ENCODE results near the gene ARMC12. TPM values are rescaled to one million over a fixed set of nuclear protein-coding genes. Genes with fewer than 3 reads are reported as not detected.
A peak's percentile ranks its signal among the peaks of the same experiment; 100 is the strongest.

Gene ARMC12
- total and polyA plus RNA-seq, 2 of the 13 experiments (the other 11 are each of a cell fraction or from before 2014, with no cell fraction given) = 1.3 TPM; not detected in 1

GRCh38 chr6:35737413-35738211 is 780 bp downstream of the ARMC12 start (continued):
- no peak for TF ChIP-seq ZBTB44 (CRISPR knock-in tag; IDR thresholded peaks at IDR 0.05)
- no peak for TF ChIP-seq ZSCAN25 (CRISPR knock-in tag; IDR thresholded peaks at IDR 0.05)
- peak; percentile 59 for TF ChIP-seq SAP130 (CRISPR knock-in tag; IDR thresholded peaks at IDR 0.05; ENCODE audit: low read depth)
- TF ChIP-seq ARNTL (CRISPR knock-in tag; IDR thresholded peaks at IDR 0.05) = 0 out of 2 replicates have a peak, but pooled peaks have one; percentile 38
- TF ChIP-seq KAT7 (CRISPR knock-in tag; IDR thresholded peaks at IDR 0.05; ENCODE audit: borderline replicate concordance) = no peak
- no peak for TF ChIP-seq TOPORS (CRISPR knock-in tag; IDR thresholded peaks at IDR 0.05)
- no peak for TF ChIP-seq ZNF460 (CRISPR knock-in tag; IDR thresholded peaks at IDR 0.05; ENCODE audit: borderline replicate concordance)
- no peak for TF ChIP-seq ZNF282 (IDR thresholded peaks at IDR 0.05; ENCODE audit: partially characterized antibody)
- TF ChIP-seq CCAR2 (optimal IDR thresholded peaks at IDR 0.05; ENCODE audit: low read depth, low read length) = no peak
- peak; percentile 43; the same call in 1 of the 2 replicates for TF ChIP-seq IRF2 (CRISPR knock-in tag; IDR thresholded peaks at IDR 0.05)
- TF ChIP-seq ZNF782 (CRISPR knock-in tag; IDR thresholded peaks at IDR 0.05; ENCODE audit: borderline replicate concordance) = no peak
- peak; percentile 99 for TF ChIP-seq CEBPB (IDR thresholded peaks at IDR 0.05; ENCODE audit: borderline replicate concordance, low read depth, low read length)
- TF ChIP-seq FOXA3 (CRISPR knock-in tag; IDR thresholded peaks at IDR 0.05) = no peak; the same call in 1 of the 2 replicates
- peak; percentile 33; the same call in 1 of the 2 replicates for TF ChIP-seq TBX2 (CRISPR knock-in tag; IDR thresholded peaks at IDR 0.05; ENCODE audit: borderline replicate concordance)
- TF ChIP-seq NFYC (CRISPR knock-in tag; IDR thresholded peaks at IDR 0.05) = no peak
- TF ChIP-seq ZNF614 (CRISPR knock-in tag; IDR thresholded peaks at IDR 0.05; ENCODE audit: borderline replicate concordance) = peak; percentile 20; the same call in 1 of the 2 replicates
- TF ChIP-seq CHCHD3 (CRISPR knock-in tag; IDR thresholded peaks at IDR 0.05) = no peak
- TF ChIP-seq NFYB (CRISPR knock-in tag; IDR thresholded peaks at IDR 0.05) = no peak
- no peak for TF ChIP-seq KDM6A (CRISPR knock-in tag; IDR thresholded peaks at IDR 0.05; ENCODE audit: low read depth)
- TF ChIP-seq ZNF510 (CRISPR knock-in tag; IDR thresholded peaks at IDR 0.05; ENCODE audit: low read depth) = no peak
- no peak for TF ChIP-seq ZNF329 (CRISPR knock-in tag; IDR thresholded peaks at IDR 0.05; ENCODE audit: low read depth)
- no peak for TF ChIP-seq MLX (CRISPR knock-in tag; IDR thresholded peaks at IDR 0.05)
- TF ChIP-seq PITX1 (CRISPR knock-in tag; IDR thresholded peaks at IDR 0.05) = peak; percentile 49; the same call in 1 of the 2 replicates
- TF ChIP-seq PHF21A (CRISPR knock-in tag; IDR thresholded peaks at IDR 0.05) = no peak
- TF ChIP-seq ZNF275 (CRISPR knock-in tag; IDR thresholded peaks at IDR 0.05; ENCODE audit: borderline replicate concordance) = no peak
- TF ChIP-seq ZNF766 (CRISPR knock-in tag; IDR thresholded peaks at IDR 0.05; ENCODE audit: borderline replicate concordance) = no peak
- TF ChIP-seq ZNF256 (CRISPR knock-in tag; conservative IDR thresholded peaks at IDR 0.05) = no peak
- no peak for TF ChIP-seq RBM39 (IDR thresholded peaks at IDR 0.05; ENCODE audit: low read depth, low read length, poor library complexity, severe bottlenecking)
- no peak for TF ChIP-seq CENPX (CRISPR knock-in tag; IDR thresholded peaks at IDR 0.05)
- TF ChIP-seq ISL2 (CRISPR knock-in tag; IDR thresholded peaks at IDR 0.05) = no peak

Measured in HepG2 (cell line).